Naive thymus-derived CD4-positive, alpha-beta T cell (primary cell): Measurements from ENCODE around the gene DPH7. TPM values are rescaled to one million over a fixed set of nuclear protein-coding genes. Genes with fewer than 3 reads are reported as not detected.
A peak's percentile ranks its signal among the peaks of the same experiment; 100 is the strongest.

Experiments used
- ATAC-seq: fragments of 150-1000 bp; cut with Tn5 transposase; 2 replicates; pipeline ENCODE4 v1.10.0; 2021; ENCODE audit warnings: mild to moderate bottlenecking, moderate library complexity
- CTCF ChIA-PET: fragments of 350-600 bp; sonication (Branson Sonifier 250); formaldehyde crosslinking; loops from one replicate; lab custom pipeline; 2021; ENCODE audit warnings: antibody characterized with exemption; lab: Charles Lee
- POLR2A ChIA-PET: fragments of 350-600 bp; sonication (Branson Sonifier 250); formaldehyde crosslinking; loops from one replicate; lab custom pipeline; 2021; ENCODE audit warnings: antibody characterized with exemption, inconsistent platforms; lab: Charles Lee
- DNase-seq, 9 donors: peaks; one replicate each; pipeline versions ENCODE4 v3.0.0 to v3.0.0-alpha.2; 2020 to 2022; ENCODE audit warnings: mixed read lengths in 1 of 9
- H3K27ac ChIP-seq: one replicate; pipeline ENCODE4 v1.7.0; 2013; ENCODE audit warnings: mild to moderate bottlenecking, low read depth, low read length, moderate library complexity
- H3K27me3 ChIP-seq, 2 donors: one replicate each; pipeline ENCODE4 v1.7.0; 2013; ENCODE audit warnings: low read length in 2 of 2, mild to moderate bottlenecking in 2 of 2, moderate library complexity in 2 of 2; ENCODE audit not compliant: control insufficient read depth in 2 of 2, insufficient read depth in 2 of 2
- H3K36me3 ChIP-seq, 3 experiments: 1 replicate in 2 of 3; 2 replicates in 1 of 3; pipeline ENCODE4 v1.7.0; 2013; ENCODE audit warnings: low read length in 3 of 3, mild to moderate bottlenecking in 3 of 3, moderate library complexity in 1 of 3; ENCODE audit not compliant: insufficient read depth in 3 of 3, control insufficient read depth in 2 of 3
- H3K4me1 ChIP-seq, 2 donors: one replicate each; pipeline ENCODE4 v1.7.0; 2013; ENCODE audit warnings: low read length in 2 of 2, mild to moderate bottlenecking in 2 of 2, moderate library complexity in 1 of 2; ENCODE audit not compliant: control insufficient read depth in 2 of 2, insufficient read depth in 2 of 2
- H3K4me3 ChIP-seq: 2 replicates; pipeline ENCODE4 v1.7.0; 2013; ENCODE audit warnings: mild to moderate bottlenecking, low read length
- H3K9me3 ChIP-seq, 3 experiments: 1 replicate in 2 of 3; 2 replicates in 1 of 3; pipeline ENCODE4 v1.7.0; 2013; ENCODE audit warnings: low read length in 3 of 3; ENCODE audit not compliant: control insufficient read depth in 2 of 3
- H3K27ac Mint-ChIP-seq, 9 donors: one replicate each; pipeline ENCODE4 v1.8.0; 2020 to 2022; ENCODE audit warnings: mixed read lengths in 9 of 9, mild to moderate bottlenecking in 8 of 9, moderate library complexity in 5 of 9, inconsistent platforms in 2 of 9
- H3K27me3 Mint-ChIP-seq, 5 donors: one replicate each; pipeline ENCODE4 v1.8.0; 2021 to 2022; ENCODE audit warnings: mixed read lengths in 5 of 5, mild to moderate bottlenecking in 1 of 5
- H3K36me3 Mint-ChIP-seq, 5 donors: one replicate each; pipeline ENCODE4 v1.8.0; 2020 to 2022; ENCODE audit warnings: mixed read lengths in 5 of 5, mild to moderate bottlenecking in 3 of 5, inconsistent platforms in 1 of 5
- H3K4me1 Mint-ChIP-seq, 7 donors: one replicate each; pipeline ENCODE4 v1.8.0; 2020 to 2022; ENCODE audit warnings: mixed read lengths in 7 of 7, mild to moderate bottlenecking in 3 of 7, inconsistent platforms in 1 of 7
- H3K4me3 Mint-ChIP-seq, 10 donors: one replicate each; pipeline ENCODE4 v1.8.0; 2020 to 2022; ENCODE audit warnings: mild to moderate bottlenecking in 10 of 10, mixed read lengths in 10 of 10, moderate library complexity in 6 of 10, inconsistent platforms in 2 of 10
- H3K9me3 Mint-ChIP-seq, 11 donors: one replicate each; pipeline ENCODE4 v1.8.0; 2020 to 2022; ENCODE audit warnings: mixed read lengths in 11 of 11, mild to moderate bottlenecking in 4 of 11, inconsistent platforms in 1 of 11, moderate library complexity in 1 of 11
- intact Hi-C, 2 donors: fragments of 100-400 bp; cut with micrococcal nuclease; formaldehyde crosslinking; loops; one replicate each; pipeline ENCODE4 v1.15.1; 2023
- polyA plus RNA-seq, 2 donors: library from polyadenylated mRNA; unstranded; fragments of 300-500 nt; fragmentation: Illumina TruSeq; gene quantifications; one replicate each; pipeline ENCODE4 v1.2.3, GENCODE V29; 2021
- total RNA-seq, 6 experiments: library from RNA in 5 of 6; stranded (reverse) in 5 of 6; gene quantifications; 1 replicate in 5 of 6; 2 replicates in 1 of 6; pipeline ENCODE4 v1.2.3 and lab custom pipeline; 2021 to 2026

The DPH7 gene
- total and polyA plus RNA-seq, 7 experiments from 2014 or later = 29.7 to 77.5 (median 47.8) TPM

DNA sequence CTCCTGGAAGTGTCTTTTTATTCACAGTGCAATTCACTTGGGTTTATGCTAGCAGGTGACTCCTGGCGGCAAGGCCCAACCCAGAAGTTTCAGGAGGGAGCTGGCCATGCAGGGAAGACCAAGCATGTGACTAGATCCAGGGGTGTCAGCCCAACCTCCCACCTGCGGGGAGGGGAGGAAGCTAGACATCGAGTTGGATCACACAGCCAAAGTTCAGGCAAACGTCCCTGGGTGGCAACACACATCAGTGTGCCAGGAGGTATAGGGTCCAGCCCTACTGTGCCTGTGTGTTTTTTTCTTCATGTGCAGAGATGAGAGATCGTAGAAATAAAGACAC, 53.8 kb downstream of the DPH7 start:
- H3K9me3 ChIP-seq = no peaks in the 10 kb centered on the region
- no peaks in the 10 kb centered on the region for H3K4me1 ChIP-seq
- H3K27me3 Mint-ChIP-seq = peaks cover 0 to 10% (median 0%) of the 10 kb centered on the region in 5 donors
- H3K27me3 ChIP-seq = no peaks in the 10 kb centered on the region
- peaks cover 0 to 6% (median 5%) of the 10 kb centered on the region in 7 donors for H3K4me1 Mint-ChIP-seq
- intact Hi-C loops = loop anchor here in 1 of 2 donors (5.0 kb wide), 1 partner anchor 233 kb away; no protein-coding TSS in a partner anchor
- ChIA-PET POLR2A (interaction anchor here (0.8 to 1.2 kb wide), 2 partner anchors 20 to 27 kb away, joined by 3 read pairs; partner anchors contain the start of gene MRPL41), CTCF (interaction anchor here (1.1 kb wide), 1 partner anchor 10 kb away, joined by 4 read pairs; no protein-coding TSS in a partner anchor)
- H3K9me3 Mint-ChIP-seq = no peaks in the 10 kb centered on the region
- H3K27ac ChIP-seq = no peak overlapping the region
- H3K27ac Mint-ChIP-seq = peak overlapping the region in 1 of 9 donors; percentile 56
- H3K4me3 Mint-ChIP-seq = no peak overlapping the region
- DNase-seq (no peak), ATAC-seq (no peak)
- H3K36me3 Mint-ChIP-seq = no peaks in the 10 kb centered on the region
- H3K36me3 ChIP-seq = no peaks in the 10 kb centered on the region
- no peak overlapping the region for H3K4me3 ChIP-seq

GRCh38 chr9:137524161-137524980, 54.4 kb downstream of the DPH7 start:
- CTCF ChIA-PET = interaction anchor here (0.7 to 1.1 kb wide), 3 partner anchors 10 to 881 kb away, joined by 3 to 4 read pairs (median 3); no protein-coding TSS in a partner anchor
- H3K27ac Mint-ChIP-seq = no peak overlapping the region
- no peak overlapping the region for H3K4me3 Mint-ChIP-seq
- Histone ChIP-seq H3K36me3 (no peaks in the 10 kb centered on the region), H3K4me1 (no peaks in the 10 kb centered on the region), H3K27me3 (no peaks in the 10 kb centered on the region), H3K4me3 (no peak overlapping the region), H3K27ac (no peak overlapping the region), H3K9me3 (no peaks in the 10 kb centered on the region)
- peaks cover 0 to 10% (median 0%) of the 10 kb centered on the region in 5 donors for H3K27me3 Mint-ChIP-seq
- intact Hi-C loops = no loop called here
- peaks cover 0 to 6% (median 5%) of the 10 kb centered on the region in 7 donors for H3K4me1 Mint-ChIP-seq
- DNase-seq (no peak), ATAC-seq (no peak)
- H3K9me3 Mint-ChIP-seq = no peaks in the 10 kb centered on the region
- H3K36me3 Mint-ChIP-seq = no peaks in the 10 kb centered on the region
- POLR2A ChIA-PET = interaction anchor here (0.8 to 1.2 kb wide), 2 partner anchors 20 to 28 kb away, joined by 3 read pairs; partner anchors contain the start of gene MRPL41

DNA sequence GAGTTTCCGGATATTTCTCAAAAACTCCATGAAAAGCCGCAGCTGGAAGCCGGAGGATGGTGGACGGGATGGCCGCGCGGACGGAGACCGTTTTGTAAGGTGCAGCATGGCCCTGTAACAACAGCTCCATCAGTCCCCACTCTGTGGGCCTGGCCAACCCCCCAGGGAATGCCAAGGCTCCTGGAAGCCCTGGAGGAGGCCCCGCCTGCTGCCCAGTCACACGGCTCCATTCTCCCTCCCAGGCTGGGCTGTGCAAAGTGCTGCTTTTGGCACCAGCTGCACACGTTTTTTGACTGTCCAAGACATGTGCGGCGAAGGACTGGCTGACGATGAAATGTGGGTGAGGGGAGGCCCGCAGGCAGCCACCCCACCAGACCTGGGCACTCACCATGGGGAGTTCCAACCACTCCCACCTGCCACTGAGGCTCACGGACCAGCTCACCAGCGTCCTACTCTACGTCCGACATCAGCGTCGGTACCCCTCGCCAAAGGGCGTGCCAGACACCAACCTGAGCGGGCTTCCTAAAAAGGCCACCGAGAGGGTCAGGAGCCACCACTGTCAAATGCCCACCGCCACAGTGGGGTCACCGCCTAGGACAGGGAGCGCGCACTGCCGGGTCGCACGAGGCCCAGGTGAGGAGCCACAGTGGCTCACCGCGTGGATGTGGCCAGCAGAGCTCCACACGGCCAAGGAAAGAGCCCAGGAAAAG, 55.8 kb downstream of the DPH7 start:
- ChIA-PET POLR2A (interaction anchor here (0.6 kb wide), 1 partner anchor 186 kb away, joined by 7 read pairs; no protein-coding TSS in a partner anchor), CTCF (no interaction called here)
- Mint-ChIP-seq H3K27ac (no peak overlapping the region), H3K9me3 (no peaks in the 10 kb centered on the region), H3K4me1 (peaks cover 0 to 7% (median 5%) of the 10 kb centered on the region in 7 donors), H3K36me3 (no peaks in the 10 kb centered on the region), H3K4me3 (no peak overlapping the region), H3K27me3 (peaks cover 0 to 6% (median 0%) of the 10 kb centered on the region in 5 donors)
- DNase-seq (no peak), ATAC-seq (no peak)
- Histone ChIP-seq H3K27ac (no peak overlapping the region), H3K9me3 (no peaks in the 10 kb centered on the region), H3K4me3 (no peak overlapping the region), H3K36me3 (no peaks in the 10 kb centered on the region), H3K27me3 (no peaks in the 10 kb centered on the region), H3K4me1 (no peaks in the 10 kb centered on the region)
- intact Hi-C loops = no loop called here

DNA sequence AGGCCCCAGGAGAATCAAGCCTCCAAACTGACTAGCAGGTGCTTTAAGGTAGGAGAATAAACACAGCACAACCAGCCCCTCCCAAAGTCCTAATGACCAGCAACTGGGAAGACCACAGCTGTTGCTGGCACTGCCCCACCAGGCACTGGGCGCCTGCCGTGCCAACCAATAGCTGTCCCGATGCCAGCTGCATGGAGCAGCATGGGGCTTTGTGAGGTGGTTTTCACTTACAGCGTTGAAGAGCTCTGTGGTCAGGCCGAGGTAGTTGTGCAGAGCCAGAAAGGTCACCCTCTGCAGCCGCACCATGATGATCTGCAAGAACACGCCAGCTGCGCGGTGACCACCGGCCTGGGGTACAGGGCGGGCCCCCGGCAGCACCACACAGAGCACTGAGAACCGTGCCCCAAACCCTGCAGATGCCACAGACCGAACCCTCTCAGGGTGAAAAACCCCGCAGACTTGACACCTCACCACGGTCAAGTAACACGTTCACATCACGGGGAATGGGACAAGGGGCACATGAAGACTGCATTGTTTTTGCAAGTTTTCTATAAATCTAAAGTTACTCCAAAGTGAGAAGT, 57.2 kb downstream of the DPH7 start:
- CTCF ChIA-PET = interaction anchor here (1.0 to 1.2 kb wide), 2 partner anchors 12 to 219 kb away, joined by 3 to 4 read pairs; partner anchors contain the start of gene NRARP

GRCh38 chr9:137520614-137521404, 57.9 kb downstream of the DPH7 start:
- Mint-ChIP-seq H3K4me3 (no peak overlapping the region), H3K9me3 (no peaks in the 10 kb centered on the region), H3K4me1 (peaks cover 0 to 7% (median 5%) of the 10 kb centered on the region in 7 donors), H3K27me3 (no peaks in the 10 kb centered on the region), H3K27ac (peak overlapping the region in 1 of 9 donors; percentile 26), H3K36me3 (no peaks in the 10 kb centered on the region)
- Histone ChIP-seq H3K27ac (no peak overlapping the region), H3K36me3 (no peaks in the 10 kb centered on the region), H3K4me1 (no peaks in the 10 kb centered on the region), H3K27me3 (no peaks in the 10 kb centered on the region), H3K4me3 (no peak overlapping the region), H3K9me3 (no peaks in the 10 kb centered on the region)
- ChIA-PET POLR2A (no interaction called here), CTCF (interaction anchor here (1.0 to 1.2 kb wide), 2 partner anchors 12 to 219 kb away, joined by 3 to 4 read pairs; partner anchors contain the start of gene NRARP)
- intact Hi-C loops = no loop called here
- ATAC-seq (no peak), DNase-seq (no peak)

More for the DNA sequence above, 57.2 kb downstream of the DPH7 start:
- Mint-ChIP-seq H3K27me3 (no peaks in the 10 kb centered on the region), H3K4me1 (peaks cover 0 to 7% (median 5%) of the 10 kb centered on the region in 7 donors), H3K27ac (no peak overlapping the region), H3K4me3 (no peak overlapping the region), H3K36me3 (no peaks in the 10 kb centered on the region), H3K9me3 (no peaks in the 10 kb centered on the region)
- Histone ChIP-seq H3K4me3 (no peak overlapping the region), H3K36me3 (no peaks in the 10 kb centered on the region), H3K27me3 (no peaks in the 10 kb centered on the region), H3K4me1 (no peaks in the 10 kb centered on the region), H3K27ac (no peak overlapping the region), H3K9me3 (no peaks in the 10 kb centered on the region)
- no peak for ATAC-seq
- intact Hi-C loops = no loop called here
- DNase-seq = no peak
- POLR2A ChIA-PET = no interaction called here

DNA sequence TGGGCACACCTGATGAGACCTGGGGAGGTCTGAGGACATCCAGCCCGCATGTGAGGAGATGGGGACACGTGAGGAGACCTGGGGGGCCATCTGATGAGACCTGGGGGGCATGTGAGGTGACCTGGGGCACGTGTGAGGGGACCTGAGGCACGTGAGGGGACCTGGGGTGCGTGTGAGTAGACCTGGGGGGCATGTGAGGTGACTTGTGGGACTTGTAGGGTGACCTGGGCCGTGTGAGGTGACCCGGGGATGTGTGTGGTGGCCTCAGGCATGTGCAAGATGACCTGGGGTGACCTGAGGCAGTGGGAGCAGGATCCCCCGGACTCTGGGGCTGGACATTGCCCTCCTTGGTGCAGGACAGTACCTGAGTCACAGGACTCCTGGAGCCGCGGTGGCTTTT, 59.2 kb downstream of the DPH7 start:
- ChIA-PET CTCF (no interaction called here), POLR2A (no interaction called here)
- Histone ChIP-seq H3K4me3 (no peak overlapping the region), H3K27ac (no peak overlapping the region), H3K9me3 (no peaks in the 10 kb centered on the region), H3K27me3 (no peaks in the 10 kb centered on the region), H3K36me3 (no peaks in the 10 kb centered on the region), H3K4me1 (no peaks in the 10 kb centered on the region)
- peak overlapping the region in 1 of 10 donors; percentile 51 for H3K4me3 Mint-ChIP-seq
- intact Hi-C loops = no loop called here
- H3K4me1 Mint-ChIP-seq = peaks cover 0 to 2% (median 0%) of the 10 kb centered on the region in 7 donors
- DNase-seq (no peak), ATAC-seq (no peak)
- no peaks in the 10 kb centered on the region for H3K9me3 Mint-ChIP-seq
- H3K27ac Mint-ChIP-seq = no peak overlapping the region
- H3K36me3 Mint-ChIP-seq = no peaks in the 10 kb centered on the region
- H3K27me3 Mint-ChIP-seq = no peaks in the 10 kb centered on the region
